ENCODE measurements around the gene CDC42BPA.

- TF ChIP-seq, protein P1, sequence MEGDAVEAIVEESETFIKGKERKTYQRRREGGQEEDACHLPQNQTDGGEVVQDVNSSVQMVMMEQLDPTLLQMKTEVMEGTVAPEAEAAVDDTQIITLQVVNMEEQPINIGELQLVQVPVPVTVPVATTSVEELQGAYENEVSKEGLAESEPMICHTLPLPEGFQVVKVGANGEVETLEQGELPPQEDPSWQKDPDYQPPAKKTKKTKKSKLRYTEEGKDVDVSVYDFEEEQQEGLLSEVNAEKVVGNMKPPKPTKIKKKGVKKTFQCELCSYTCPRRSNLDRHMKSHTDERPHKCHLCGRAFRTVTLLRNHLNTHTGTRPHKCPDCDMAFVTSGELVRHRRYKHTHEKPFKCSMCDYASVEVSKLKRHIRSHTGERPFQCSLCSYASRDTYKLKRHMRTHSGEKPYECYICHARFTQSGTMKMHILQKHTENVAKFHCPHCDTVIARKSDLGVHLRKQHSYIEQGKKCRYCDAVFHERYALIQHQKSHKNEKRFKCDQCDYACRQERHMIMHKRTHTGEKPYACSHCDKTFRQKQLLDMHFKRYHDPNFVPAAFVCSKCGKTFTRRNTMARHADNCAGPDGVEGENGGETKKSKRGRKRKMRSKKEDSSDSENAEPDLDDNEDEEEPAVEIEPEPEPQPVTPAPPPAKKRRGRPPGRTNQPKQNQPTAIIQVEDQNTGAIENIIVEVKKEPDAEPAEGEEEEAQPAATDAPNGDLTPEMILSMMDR (optimal IDR thresholded peaks at IDR 0.05 in 1 of 3, IDR thresholded peaks at IDR 0.05 in 1 of 3, conservative IDR thresholded peaks at IDR 0.05 in 1 of 3; ENCODE audit: extremely low read depth in 1 of 3, insufficient read depth in 2 of 3, low read length in 3 of 3): no peak
- TF ChIP-seq EZH2 (IDR thresholded peaks at IDR 0.05; ENCODE audit: low read length): no peak
Measured at GRCh38 chr1:226973371-226973897, 344.9 kb downstream of the CDC42BPA start.
